Measurements from ENCODE around the gene SH3BP2.

Gene SH3BP2

DNA sequence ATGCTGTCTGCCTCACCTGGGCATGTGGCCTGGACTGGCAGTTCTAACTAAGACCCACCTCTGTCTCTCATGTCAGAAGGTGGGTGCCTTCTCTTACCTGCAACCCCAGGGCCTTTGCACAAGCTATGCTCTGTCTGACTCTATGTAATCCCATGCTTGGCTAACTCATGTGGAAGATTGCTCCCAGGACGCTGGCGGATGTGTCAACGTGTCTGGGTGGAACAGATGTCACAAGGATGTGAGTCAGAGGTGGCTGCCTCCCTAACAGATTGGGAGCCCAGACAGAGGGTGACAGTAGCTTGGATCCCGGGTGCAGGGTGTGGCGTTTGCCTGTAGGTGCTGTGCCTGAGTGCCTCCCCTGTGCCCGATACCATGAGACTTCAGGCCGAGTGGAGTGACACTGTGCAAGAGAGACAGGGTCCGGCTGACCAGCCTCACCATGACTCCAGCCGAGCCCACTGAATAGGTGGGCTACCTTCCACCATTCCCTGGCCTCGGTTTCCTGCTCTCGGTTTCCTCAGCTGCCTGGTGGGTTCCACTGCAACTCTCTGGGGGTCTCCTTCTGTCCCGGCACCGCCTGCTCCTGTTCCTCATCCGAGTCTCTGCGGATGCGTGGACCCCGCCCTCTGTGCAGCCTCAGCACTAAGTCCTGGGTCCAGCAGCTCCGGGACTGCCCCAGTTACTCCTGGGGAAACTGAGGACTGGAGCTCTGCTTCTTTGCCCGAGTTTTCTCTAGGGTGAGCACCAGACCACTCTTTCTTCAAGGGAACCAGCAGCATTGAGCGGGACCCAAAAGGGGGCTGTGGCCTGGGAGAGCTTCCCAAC is 11.0 kb downstream of the SH3BP2 start:
- DNase-seq (ENCODE audit: low read depth) = no peak

- DNase-seq (ENCODE audit: low read depth) = no peak
Measured at GRCh38 chr4:2804449-2804972, 11.6 kb downstream of the SH3BP2 start.

DNA sequence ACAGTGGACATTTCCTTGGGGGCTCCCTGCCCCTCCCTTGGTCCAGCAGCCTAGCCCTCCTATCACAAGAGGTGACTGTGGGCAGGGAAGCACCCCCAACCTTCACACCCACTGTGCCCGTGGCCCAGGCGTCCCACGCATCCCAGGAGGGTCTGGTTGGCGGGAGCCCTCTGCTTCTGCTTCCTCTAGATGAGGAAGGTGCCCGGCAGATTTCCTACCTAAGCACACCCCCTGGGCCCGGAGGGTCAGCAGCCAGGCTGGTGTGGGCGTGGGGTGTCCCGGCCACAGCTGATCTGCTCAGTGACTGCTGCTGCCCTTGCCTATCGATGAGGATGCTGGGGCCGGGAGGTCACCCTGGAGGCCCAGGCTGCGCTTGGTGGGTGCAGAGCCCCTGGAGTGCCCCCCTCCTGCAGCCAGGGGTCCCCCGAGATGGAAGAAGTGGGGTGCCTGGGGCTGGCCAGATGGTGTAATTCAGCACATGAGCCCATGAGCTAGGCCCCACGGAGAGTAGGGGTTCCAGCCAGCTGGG is 12.2 kb downstream of the SH3BP2 start:
- DNase-seq (ENCODE audit: low read depth) = no peak

DNA sequence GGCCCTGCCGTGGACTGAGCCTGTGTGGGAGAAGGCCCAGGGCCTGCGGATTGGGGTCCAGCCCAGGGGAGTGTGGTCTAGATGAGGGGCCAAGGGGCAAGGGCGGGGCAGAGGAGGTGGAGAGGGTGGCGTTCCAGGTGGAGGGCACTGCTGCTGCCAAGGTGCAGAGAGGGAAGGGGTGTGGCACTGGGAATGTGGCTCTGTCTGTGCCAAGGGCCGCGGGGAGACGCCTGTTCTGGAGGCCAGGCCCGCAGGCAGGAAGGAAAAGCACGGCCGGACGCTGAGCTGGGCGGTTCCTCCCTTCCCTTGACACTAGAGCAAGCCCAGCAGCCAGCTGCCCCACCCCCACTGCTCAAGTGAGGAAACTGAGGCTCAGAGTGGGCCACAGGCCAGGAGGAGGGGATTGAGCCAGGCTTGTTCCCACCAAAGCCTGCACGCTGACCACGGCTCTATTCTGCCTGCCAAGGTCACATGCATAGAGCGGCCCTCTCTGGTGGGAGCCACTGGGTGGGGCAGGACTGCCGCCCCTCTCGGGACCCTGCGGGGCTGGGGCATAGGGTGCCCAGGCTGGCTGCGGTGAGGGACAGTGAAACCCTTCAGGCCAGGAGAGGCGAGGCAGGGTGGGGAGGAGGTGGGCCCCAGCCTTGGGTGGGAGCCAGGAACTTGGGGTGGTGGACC is 13.0 kb downstream of the SH3BP2 start:
- DNase-seq (ENCODE audit: low read depth) = no peak

GRCh38 chr4:2806390-2807355 is 13.8 kb downstream of the SH3BP2 start:
- no peak for DNase-seq (ENCODE audit: low read depth)

GRCh38 chr4:2807571-2807970 is 14.7 kb downstream of the SH3BP2 start:
- DNase-seq (ENCODE audit: low read depth) = no peak

DNA sequence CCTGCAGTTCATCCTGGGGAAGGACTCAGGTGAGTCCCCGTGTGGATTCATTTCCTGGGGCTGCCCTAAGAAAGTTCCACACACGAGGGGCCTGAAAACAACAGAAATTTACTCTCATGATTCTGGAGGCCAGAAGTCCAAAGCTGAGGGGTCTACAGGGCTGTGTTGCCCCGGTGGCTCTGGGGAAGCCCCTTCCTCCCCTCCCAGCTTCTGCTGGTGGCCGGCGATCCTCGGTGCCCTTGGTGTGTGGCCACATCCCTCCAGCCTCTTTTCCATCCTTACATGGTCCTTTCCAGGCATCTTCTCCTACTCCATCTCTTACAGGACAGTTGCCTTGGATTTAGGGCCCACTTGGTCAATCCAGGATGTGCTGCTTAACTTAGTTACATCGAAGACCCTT is 15.1 kb downstream of the SH3BP2 start:
- no peak for DNase-seq (ENCODE audit: low read depth)

DNA sequence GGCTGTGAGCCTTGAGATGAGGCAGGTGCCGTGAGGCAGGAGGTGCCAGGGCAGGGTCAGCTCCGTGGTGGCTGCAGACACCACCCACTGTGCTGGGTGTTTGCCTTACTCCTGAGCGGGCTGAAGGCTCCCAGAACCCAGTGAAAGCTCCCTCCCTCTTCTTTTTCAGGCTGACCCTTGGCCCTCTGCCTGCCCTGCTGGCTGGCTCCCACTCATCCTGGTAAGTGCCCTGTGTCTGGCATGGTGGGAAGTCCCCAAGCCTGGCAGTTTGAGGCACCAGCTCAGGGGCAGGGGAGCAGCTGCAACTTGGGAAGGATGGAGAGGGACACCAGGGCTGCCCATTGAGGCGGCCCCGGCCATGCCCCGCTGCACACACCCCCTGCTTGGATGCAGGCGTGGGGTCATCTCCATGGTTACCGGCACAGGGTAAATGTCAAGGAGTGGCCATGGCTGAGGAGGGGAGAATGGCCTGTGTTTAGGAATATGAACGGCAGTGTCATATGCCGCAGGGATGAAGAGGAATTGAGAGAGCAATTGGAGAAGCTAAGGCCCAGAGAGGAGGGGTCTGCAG is 16.8 kb downstream of the SH3BP2 start:
- no peak for DNase-seq (ENCODE audit: low read depth)

GRCh38 chr4:2810388-2810787 is 17.5 kb downstream of the SH3BP2 start:
- DNase-seq (ENCODE audit: low read depth) = no peak

DNA sequence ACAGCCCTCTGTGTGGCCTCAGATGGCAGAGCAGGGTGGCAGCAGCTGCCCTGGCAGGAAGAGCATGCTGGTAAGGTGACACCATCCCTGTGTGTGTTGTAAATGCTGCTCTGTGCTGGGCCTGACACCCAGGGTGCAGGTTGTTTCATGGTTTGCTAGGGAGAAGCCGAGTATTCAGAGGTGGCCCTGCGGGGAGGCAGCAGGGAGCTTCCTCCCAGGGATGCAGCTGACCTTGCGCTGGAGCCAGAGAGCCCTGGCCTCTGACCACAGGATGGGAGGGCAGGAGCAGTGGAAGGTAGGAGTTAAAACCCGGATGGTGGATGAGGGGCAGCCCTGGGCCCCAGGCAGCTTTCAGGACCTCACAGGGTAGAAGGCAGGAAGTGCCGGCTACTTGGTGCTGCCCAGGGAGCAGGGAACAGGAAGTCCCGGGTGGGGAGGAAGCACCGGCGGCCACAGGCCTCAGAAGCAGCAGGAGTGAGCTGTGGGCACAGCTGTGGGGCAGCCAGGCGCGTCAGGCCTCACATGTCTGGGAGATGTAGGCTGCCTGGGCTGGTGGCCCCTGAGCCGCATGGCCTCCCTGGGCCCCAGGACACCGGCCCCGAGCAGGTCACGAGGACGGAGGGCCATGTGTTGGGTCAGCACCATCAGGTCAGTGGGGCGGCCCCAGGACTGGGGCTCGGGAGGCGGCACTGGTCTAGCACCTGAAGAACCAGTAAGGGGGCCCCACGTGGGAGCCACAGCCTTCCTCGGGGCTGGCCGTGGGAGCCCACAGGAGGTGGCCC is 19.1 kb downstream of the SH3BP2 start:
- no peak for DNase-seq (ENCODE audit: low read depth)

DNA sequence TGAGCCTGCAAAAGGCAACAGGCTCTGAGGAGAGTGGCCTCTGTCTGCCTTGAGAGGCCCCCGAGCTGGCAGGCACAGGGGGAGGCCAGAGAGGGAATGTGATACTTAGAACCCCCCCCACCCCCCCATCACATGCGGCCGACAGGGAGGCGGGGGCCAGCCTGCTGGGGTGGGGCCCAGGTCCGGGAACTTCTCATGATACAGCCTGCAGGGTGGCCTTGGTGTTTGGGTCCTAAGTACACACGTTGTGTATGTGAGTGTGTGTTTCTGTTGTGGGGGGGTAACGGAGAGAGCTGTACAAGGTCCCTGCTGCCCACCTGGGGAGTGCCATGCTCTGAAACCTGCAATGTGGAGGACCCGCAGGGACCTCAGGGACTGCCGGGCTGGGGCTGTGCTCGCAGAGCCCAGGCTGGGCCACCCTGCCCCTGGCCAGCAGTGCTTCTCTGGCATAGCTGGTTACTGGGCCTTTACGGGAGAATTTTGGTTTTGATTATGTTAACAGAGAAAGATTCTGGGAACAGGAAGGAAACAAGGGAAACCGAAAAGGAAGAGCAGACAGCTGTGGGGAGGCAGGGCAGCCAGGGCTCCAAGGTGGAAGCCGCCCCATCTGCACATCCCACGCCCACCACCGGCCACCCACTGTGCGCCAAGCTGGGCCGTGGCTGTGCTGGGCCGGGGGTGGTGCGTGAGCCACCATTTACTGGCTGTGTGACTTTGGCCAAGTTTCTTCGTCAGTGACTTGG is 19.9 kb downstream of the SH3BP2 start:
- no peak for DNase-seq (ENCODE audit: low read depth)

DNA sequence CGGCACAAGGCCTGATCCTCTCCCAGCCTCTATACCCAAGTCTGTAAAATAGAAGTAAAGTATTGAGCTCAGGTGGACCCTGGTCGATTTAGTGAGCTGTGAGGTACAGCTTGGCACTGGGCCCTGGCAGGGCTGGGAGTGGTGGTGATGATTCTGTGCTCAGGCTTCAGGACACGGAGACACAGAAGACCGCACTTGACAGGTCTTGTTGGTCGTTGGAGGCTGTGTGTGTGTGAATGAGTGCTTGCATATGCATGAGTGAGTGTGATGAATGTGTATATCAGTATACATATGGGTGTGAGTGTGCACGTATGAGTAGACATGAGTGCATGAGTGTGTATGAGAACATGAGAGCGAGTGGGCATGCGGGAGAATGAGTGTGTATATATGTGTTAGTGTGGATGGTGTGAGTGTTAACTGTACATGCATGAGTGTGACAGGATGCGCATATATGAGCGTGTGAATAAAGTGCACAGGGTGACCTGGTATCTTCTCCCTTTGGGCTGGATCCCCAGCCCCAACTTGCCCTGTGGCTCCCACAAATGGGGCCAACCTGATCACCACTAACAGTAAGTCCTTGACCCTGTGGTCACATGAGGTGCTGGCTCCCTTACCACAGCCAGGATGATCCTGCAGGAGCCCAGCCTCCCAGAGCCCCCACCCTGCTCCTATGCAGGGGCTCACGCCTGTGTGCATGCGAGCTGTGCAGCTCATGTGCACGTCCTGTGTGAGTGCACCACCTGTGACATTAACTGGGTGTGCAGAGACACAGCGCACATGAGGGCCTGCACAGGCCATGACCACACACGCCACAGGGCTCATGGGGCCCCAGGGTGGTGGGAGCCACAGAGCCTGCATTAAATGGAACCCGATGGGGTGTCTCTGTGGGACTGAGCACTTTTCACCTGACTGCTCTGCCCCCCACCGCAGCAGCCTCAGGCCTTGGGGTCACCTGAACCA is 20.8 kb downstream of the SH3BP2 start:
- DNase-seq (ENCODE audit: low read depth) = no peak

- DNase-seq (ENCODE audit: low read depth) = no peak
Measured at GRCh38 chr4:2814627-2815270, 21.9 kb downstream of the SH3BP2 start.

DNA sequence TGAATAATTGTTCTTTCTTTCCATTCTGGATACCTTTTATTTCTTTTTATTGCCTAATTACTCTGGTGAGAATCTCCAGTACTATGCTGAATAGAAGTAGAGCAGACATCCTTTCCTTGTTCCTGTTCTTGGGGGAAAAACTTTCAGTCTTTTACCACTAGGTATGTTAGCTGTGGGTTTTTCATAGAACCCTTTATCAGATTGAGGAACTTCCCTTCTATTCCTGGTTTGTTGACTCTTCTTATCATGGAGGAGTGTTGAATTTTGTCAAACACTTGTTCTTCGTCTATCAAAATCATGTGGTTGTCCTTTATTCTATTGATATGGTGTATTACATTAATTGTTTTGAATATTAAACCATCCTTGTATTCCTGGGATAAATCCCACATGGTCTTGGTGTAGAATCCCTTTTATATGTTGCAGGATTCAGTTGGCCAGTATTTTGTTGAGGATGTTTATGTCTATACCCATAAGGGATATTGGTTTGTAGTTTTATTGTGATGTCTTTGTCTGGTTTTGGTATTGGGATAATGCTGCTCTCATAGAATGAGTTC is 23.6 kb downstream of the SH3BP2 start:
- no peak for DNase-seq (ENCODE audit: low read depth)

DNA sequence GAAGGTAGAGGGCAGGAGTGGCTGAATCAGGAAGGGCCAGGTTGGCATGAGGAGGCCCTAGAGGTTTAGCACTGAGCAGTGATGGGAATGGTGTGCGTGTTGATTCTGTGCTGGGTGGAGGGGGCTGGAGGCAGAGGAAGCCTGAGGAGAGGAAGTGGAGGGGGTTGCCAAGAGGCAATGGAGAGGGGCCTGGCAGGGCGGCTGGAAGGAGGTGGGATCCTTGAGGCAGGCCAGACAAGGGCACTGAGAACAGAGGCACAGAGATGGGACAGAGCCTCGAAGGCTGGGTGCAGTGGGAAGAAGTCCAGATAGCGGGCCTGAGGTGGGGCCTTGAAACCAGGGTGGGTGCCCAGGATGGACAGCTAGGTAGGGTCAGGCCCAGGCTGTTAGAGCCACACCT is 24.3 kb downstream of the SH3BP2 start:
- DNase-seq (ENCODE audit: low read depth) = no peak

DNA sequence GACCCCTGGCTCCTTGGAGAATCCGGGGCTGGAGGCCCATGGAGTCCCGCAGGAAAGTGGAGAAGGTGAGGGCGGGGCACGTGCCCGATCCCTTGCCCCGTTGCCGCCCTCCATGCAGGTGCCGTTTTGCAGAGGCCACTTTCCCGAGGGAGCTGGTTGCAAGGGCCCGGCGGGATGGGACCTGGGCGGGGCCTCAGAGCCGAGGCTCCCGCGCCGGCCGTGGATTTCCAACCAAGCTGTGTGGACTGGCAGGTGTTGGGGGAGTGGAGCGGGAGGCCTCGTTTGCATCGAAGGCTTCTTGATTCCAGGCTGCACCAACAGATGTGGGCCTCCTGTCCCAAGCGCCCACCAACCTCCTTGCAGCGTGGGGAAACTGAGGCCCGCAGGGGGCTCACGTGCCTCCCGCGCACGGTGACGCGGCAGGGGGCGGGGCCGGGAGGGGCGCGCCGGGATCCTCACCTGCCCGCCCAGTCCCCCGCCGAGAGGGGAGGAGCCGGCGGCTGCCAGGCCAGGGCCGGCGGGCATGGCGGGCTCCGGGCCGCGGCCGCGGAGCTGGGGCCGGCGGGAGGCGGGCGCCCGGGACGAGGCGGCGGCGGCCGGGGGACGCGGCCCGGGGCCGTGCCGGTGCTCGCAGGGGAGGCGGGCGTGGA is 24.9 kb downstream of the SH3BP2 start:
- no peak for DNase-seq (ENCODE audit: low read depth)

DNA sequence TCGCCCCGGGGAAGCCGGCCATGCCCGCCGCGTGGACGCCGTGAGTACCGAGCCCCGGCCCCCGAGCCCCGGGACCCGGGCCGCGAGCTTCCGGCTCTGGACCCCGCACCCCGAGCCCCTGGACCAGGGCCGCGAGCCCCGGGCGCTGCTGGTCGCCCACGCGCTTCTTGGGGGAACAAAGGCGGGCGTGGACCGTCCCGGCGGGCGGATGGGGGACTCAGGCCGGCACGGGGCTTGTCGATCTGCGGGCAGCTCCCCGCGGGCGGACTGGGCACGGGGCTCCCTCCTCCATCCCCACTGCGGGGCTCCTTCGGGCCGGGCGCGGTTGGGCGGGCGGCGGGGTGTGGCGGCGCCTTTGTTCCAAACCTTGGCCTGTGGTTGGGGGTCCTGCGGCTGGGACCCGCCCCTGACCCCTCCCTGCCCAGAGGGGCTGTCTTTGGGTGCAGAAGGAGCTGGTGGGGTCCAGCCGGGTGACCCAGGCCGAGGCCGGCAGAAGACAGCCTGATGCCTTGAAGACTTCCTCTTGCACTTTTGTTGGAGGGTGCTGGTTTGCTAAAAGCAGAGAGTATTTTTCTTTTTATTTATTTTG is 25.6 kb downstream of the SH3BP2 start:
- DNase-seq (ENCODE audit: low read depth) = no peak
